ENCODE results near the gene COL4A2.

Gene COL4A2

DNA sequence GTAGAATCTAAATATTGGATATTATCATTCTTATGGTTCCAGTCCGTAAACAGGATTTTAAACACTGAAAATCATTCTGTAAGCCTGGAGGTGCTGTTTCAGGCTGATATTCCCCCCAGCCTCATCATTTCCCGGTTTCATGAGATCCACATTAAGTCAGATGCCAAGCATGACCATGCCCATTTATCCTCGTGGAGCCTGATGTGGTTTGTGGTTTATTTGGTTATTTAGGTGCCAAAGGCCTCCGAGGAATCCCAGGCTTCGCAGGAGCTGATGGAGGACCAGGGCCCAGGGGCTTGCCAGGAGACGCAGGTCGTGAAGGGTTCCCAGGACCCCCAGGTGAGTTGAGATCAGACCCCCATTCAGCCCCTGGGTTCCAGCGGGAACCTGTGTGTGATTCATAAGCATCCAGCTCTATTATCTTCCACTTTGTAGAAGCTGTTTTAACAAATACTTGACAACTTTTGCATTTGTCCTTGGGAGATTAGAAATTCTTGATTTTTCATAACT lies 162.0 kb downstream of the COL4A2 start:
- DNase-seq (ENCODE audit: low read depth in 4 of 4, low spot score in 1 of 4): no peak

DNA sequence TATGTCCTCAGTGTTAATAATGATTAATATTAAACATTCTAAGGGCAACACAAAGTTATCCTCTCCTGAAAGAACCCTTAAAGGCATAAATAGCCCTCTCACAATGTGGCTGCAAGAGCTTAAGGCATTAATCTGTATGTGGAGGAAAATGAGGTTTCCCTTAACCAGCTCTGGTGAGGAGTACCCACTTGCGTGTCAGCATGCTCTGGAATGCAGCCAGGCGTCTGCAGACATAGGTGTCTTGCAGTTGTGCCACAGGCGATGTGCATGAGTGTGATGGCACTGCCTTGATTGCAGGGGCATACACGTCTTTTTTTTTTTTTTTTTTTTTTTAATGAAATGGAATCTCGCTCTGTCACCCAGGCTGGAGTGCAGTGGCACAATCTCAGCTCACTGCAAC lies 162.5 kb downstream of the COL4A2 start:
- no peak for DNase-seq (ENCODE audit: low read depth in 4 of 4, low spot score in 1 of 4)

DNA sequence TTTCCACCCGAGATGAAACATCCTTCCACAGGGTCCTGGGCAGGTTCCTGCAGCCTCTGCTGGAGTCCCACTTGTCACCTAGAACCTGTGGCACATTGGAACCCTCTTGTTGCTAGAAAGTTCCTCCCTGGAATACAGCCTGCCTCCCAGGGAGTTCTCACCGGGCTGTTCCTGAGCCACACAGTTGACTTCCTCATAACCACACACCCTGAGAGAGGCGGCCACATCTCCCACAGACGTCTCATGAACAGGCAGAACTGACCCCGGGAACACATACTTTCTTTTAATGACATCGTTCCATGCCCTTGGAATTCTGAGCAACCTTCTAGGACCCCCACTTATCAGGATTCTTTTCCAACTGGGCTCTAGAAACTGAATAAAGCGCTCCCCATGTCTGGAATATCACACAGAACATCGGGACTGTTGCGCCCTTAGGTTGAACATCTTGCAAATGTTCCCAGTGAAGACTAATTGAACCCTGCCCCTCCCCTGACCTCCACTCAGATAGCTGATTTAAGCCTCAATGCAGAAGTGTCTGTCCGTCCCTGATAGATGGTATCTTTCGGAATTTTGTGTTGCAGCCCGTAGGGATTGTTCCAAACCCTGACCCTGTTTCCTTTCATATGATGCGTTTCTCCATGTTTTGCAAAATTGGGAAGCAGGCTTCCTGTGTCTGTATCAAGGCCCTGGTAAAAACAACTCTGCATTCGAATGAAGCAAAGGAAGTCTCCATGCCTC lies 163.4 kb downstream of the COL4A2 start:
- DNase-seq (ENCODE audit: low read depth in 4 of 4, low spot score in 1 of 4): no peak

DNA sequence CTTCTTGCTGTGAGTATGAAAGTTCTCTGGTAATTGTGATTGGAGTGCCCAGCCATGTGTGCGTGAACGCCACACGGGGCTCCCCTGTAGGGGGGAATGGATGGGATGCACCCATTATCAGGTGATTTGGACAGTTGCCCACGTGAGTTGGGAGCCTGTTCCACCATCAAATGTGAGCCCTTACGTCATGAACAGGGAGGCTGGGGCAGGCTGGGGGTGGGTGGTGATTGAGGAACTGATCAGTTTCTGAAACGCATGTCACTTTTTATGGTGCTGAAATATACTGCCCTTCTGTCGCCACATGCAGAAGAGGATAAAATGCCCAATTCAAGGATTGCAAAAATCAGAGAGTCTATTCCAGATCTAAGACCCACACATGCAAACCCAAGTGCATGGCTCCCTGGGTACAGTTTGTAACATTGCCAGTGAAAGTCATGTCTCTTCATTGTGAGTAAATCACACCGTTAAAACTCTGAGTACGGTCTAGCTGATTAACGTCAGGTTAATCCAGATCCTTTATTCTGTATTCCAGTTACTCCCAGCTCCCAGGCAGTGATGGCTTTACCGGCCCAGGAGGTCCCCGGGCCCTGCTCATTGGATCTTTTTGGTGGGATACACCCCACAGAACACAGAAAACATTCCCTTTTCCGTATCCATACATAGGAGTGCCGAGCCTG lies 164.2 kb downstream of the COL4A2 start:
- DNase-seq (ENCODE audit: low read depth in 4 of 4, low spot score in 1 of 4): no peak

DNA sequence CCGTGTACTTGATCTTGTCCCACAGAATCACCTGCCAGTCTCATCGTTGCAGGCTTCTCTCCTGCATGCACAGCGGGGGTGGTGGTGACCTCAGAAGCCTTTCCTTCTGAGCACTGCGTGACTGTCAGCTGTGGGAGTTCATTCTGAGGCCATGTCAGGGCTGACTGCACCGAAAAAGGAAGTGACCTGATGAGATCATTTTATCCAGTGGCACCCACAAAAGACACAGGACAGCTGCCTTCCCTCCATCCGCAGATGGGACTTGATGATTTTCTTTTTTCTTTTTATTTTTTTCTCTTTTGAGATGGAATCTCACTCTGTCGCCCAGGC lies 164.7 kb downstream of the COL4A2 start:
- DNase-seq (ENCODE audit: low read depth in 4 of 4, low spot score in 1 of 4): no peak

DNA sequence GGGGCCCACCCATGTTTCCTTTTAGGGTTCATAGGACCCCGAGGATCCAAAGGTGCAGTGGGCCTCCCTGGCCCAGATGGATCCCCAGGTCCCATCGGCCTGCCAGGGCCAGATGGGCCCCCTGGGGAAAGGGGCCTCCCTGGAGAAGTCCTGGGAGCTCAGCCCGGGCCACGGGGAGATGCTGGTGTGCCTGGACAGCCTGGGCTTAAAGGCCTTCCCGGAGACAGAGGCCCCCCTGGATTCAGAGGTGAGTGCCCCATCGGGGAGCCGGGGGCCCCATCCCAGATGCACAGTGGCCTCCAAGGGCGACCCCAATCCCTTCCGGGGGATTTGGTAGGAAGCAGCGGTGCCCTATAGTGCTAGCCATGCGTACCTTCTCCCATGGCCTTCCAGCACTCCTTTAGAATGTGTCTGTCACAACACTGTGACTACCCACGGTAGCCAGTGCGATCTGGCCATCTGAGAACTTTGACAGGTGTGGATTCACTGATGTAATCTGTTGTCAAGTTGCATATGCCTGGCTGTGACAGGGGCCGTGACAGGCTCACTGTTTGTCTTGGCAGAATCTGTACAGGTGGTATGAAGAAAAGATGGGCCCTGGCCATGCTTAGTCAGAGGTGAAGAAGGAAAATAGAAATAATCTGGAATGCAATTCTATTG lies 165.9 kb downstream of the COL4A2 start:
- DNase-seq (ENCODE audit: low read depth in 4 of 4, low spot score in 1 of 4): no peak

DNA sequence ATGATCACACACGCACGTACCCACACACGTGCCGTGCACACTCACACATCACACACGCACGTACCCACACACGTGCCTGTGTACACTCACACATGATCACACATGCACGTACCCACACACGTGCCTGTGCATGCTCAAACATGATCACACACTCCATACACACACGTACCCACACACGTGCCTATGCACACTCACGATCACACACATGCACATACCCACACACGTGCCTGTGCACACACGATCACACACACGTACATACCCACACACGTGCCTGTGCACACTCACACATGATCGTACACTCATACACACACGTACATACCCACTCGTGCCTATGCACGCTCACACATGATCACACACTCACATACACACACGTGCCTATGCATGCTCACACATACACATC lies 167.6 kb downstream of the COL4A2 start:
- DNase-seq (ENCODE audit: low read depth in 4 of 4, low spot score in 1 of 4): no peak

DNA sequence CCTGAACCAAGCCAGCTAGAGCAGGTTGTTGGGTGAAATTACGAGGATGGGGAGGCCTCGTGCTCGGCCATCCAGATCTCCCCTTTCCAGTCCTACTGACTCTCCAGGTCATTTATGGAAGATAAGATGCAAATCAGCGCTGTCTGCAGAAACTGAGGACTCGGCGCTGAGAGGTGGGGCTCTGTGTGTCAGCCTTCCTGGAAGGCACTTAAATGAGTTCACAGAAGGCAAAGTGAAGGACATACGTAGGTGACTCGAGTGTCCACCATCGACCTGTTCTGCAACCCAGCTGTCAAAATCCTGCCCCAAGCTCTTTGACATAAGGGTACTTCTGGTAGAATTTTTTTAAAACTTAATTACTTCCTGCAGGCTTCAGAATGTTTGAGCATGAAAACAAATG lies 168.0 kb downstream of the COL4A2 start:
- DNase-seq (ENCODE audit: low read depth in 4 of 4, low spot score in 1 of 4): no peak

DNA sequence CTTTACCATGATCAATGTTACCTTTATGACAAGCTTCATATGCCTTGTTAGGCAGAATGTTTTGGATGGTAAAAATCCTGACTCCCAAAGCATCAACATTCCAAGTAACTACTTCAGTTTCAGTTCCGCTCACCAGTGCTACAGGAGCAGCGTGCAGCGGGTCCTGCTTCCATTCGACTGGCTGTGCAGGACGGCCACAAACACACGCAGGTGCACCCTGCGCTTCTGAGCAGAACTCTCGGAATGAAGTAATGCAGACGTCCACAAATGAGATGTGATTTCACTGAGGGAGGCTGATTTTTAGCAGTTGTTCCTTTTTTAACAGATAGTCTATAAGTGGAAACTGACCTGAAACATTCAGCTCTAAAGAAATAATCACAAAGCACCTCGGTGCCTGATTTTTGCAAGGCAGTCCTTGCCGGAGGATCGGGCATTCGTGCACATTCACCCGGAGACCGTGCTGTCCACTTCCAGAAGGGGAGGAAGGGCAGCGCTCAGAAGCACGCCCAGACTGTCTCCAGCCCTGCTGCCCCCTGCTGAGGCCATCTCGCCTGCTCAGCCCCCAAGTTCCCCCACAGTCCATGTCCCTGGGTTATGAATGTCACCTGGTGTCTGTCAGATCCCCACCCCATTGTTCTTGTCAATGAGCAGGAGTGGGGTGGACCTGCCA lies 168.6 kb downstream of the COL4A2 start:
- no peak for DNase-seq (ENCODE audit: low read depth in 4 of 4, low spot score in 1 of 4)

DNA sequence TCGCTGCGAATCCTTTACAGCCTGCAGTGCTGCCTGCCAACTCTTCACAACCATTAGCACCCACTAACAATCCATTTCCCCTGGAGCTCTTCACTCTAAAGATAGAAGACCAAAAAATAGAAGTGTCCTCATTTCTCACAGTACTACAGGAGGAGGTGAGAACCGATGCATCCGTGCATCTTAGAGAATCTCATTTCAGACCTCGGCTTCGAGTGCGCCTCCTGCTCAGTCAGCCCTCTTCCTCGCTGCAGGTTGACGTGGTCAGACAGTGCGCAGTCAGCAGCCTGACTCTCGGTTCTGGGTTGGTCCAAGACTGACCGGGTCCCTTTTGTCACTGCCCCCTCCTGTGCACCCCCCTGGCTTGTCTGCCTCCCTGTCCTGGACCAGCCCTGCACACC lies 169.1 kb downstream of the COL4A2 start:
- DNase-seq (ENCODE audit: low read depth in 4 of 4, low spot score in 1 of 4): no peak

DNA sequence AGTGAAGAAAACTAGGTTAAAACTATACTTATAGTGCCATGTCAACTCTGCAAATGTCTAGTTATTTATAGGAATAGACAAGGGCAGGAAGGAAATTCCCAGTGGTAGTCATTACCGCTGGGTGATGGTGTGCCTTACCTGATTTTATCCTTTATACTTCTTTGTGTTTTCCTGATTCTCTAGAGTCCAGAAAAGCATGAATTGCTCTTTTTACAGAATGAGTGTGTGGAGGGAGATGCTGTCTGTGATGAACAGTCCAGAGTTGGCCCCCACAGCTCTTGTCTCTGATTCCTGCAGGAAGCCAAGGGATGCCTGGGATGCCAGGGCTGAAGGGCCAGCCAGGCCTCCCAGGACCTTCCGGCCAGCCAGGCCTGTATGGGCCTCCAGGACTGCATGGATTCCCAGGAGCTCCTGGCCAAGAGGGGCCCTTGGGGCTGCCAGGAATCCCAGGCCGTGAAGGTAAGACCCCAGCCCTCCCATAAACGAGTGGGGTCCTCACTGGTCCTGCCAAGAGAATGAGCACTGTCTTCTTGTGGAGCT lies 170.7 kb downstream of the COL4A2 start:
- no peak for DNase-seq (ENCODE audit: low read depth in 4 of 4, low spot score in 1 of 4)

DNA sequence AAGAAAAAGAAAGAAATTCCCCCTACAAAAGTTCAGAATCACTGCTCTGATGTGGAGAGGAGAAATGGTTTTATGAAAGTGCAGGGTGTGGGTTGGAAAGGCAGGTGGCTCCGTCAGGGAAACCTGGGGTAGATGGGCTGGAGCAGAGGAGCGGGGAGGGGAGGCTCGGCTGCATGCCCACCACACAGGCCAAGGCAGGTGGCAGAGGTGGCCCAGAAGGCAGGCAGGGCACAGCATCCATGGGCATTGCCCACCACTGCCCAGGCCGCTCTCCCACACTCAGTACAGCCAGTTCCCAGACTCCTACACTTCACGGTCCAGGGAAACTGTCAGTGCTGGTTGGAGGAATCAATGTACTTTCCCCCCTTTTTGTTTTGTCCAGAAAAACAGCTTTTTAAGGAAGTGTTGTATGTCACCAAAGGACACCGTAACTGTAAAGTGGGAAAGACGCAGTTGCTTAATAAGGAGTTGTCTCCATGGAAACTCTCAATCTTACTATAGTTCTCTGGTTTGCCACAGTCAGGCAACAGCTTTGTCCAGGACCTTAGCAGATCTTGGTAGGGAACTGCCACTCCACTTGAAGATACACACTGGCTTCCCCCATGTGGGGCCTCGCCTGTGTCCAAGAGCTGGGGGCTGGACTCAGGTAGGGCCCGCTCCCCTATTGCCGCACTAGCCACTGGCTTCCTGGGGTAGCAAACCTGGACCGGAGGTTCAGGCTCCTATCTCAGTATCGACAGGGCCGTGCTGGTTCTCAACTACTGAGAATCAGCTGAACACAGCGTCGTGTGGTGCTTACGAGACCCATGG lies 171.5 kb downstream of the COL4A2 start:
- DNase-seq (ENCODE audit: low read depth in 4 of 4, low spot score in 1 of 4): no peak

DNA sequence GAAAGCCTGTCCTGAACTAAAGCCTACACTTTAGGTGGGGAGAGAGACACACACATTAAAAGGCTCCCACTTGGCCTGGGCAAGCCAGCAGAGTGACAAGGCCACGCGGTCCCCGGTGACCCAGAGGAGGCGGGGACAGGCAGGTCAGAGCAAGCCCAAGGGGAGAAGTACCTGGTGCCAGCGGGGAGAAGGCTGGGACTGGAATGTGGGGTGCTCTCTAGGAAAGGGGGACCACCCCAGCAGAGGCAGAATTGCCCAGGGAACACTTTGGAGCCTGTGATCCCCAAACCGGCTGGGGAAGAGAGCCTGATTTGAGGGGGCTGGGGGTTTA lies 172.1 kb downstream of the COL4A2 start:
- no peak for DNase-seq (ENCODE audit: low read depth in 4 of 4, low spot score in 1 of 4)

DNA sequence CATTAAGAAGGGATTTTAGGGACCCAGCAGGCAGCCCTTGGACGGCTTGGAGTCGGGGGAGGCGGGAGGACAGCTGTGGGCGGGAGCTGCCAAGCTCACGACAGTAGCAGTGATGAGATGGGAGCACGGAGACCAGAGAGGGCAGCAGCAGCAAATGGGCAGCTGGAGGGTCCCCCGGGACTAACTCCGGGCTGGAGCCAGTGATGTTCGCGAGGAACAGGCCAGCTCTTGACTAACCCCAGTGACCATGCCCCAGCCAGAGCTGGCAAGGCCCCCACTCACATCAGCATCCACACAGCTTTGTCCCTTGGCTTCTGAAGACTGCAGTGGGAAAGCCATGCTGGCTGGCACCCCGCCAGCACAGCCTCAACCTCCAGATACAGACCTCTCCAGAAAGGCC lies 172.6 kb downstream of the COL4A2 start:
- DNase-seq (ENCODE audit: low read depth in 4 of 4, low spot score in 1 of 4): no peak

DNA sequence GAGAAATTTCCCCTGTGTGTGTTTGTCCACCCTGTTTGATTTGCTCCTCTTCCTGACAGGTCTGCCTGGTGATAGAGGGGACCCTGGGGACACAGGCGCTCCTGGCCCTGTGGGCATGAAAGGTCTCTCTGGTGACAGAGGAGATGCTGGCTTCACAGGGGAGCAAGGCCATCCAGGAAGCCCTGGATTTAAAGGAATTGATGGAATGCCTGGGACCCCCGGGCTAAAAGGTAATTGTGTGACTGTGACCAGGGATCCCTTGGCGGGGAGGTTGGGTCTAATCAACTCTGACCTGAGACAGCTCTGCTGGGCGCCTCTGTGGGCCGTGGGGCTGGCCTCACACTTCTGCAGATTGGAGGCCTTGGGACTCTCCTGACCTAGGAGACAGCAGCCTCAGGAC lies 173.1 kb downstream of the COL4A2 start:
- no peak for DNase-seq (ENCODE audit: low read depth in 4 of 4, low spot score in 1 of 4)

DNA sequence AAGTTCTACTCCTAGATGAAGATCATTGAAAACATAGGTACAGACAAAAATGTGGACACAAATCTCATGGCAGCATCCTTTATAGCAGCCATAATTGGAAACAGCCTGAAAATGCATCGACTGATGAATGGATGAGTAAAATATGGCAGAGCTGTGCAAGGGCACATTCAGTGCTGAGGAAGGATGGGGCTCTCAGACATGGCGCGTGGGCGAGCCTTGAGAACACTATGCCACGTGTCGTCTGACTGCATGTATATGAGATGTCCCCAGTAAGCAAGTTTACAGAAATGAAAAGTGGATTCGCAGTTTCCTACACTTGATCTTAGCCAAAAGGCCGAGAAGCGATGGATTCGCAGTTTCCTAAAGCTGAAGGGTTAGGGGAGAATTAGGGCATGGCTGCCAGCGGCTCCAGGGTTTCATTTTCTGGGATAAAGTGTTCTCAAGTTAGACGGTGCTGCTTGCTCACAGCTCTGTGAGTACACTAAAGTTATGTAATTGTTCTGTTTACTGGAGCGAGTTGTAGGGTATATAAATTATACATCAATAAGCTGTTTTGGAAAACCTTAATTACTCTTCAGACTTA lies 176.4 kb downstream of the COL4A2 start:
- no peak for DNase-seq (ENCODE audit: low read depth in 4 of 4, low spot score in 1 of 4)

DNA sequence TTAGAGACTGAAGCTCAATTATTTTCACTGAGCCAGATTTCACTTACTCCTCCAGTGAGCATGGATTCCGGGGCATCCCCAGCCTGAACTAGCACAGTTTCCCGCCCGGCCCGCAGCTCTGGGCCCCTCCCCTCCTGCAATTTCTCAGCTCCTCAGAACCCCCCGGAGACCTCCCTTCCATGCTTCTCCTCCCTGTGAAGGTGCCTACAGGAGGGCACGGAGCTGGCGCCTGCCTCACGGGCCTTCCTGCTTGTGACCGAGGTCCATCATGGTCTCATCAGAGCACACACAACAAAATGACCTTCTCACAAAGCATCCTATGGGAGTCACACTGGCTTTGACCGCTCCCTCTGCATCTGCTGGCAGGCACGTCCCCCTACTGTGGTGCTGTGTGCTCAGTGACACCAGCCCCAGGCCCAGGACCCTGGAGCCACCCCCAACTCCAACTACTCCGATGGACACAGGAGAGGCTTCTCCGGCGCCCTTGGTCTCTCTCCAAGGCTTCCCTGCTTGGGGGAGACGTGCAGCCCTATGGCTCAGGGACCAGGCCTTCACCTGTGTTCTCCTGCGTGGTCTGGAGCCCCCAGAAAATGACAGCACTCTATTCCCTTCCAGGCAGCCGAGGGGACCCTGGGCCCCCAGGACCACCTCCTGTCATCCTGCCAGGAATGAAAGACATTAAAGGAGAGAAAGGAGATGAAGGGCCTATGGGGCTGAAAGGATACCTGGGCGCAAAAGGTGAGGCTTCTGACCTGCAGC lies 177.4 kb downstream of the COL4A2 start:
- no peak for DNase-seq (ENCODE audit: low read depth in 4 of 4, low spot score in 1 of 4)

DNA sequence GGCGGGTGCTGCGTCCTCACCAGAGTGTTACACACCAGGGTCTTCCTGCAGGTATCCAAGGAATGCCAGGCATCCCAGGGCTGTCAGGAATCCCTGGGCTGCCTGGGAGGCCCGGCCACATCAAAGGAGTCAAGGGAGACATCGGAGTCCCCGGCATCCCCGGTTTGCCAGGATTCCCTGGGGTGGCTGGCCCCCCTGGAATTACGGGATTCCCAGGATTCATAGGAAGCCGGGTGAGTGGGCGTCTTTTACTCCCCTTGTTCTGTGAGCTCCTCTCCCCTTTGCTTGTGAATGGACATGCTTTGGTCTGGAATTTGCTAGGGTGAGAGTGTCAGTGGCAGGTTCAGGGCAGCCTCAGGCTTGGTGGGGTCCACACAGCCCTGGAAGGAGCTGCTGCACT lies 178.5 kb downstream of the COL4A2 start:
- no peak for DNase-seq (ENCODE audit: low read depth in 4 of 4, low spot score in 1 of 4)

DNA sequence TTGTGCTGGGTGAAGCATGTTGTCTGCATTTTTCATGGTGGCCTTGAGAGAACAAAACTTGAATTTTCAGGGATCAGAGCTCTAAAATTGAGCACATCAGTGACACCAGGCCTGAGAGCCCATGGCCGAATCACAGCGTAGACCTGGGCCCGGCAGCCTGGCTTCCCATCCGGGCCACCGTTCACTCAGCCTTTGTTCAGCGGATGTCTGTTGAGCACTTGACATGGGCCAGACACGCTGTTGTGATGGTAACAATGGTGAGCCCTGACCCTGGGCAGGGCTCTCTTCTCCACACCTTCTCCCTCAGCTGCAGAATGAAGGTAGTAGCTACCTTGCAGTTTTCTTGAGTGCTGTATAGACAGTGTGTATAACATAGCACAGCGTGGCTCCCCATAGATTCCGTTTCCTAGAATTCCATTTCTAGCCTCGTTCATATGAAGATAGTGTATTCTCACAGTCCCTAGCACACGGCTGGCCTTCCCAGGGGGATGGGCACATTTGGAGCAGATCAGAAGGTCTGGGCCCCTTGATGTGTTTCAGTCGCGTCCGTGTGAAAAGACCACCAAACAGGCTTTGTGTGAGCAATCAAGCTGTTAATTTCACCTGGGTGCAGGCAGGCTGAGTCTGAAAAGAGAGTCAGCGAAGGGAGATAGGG lies 179.1 kb downstream of the COL4A2 start:
- no peak for DNase-seq (ENCODE audit: low read depth in 4 of 4, low spot score in 1 of 4)

Measured in stimulated activated CD4-positive, alpha-beta T cell treated with anti-CD3 and anti-CD28 coated beads, Interleukin-1b, Interleukin-23, amount 100 ng/mL, for 24 hours (primary cell).